HFFc6 (cell line): ENCODE measurements around the gene FAM13C. TPM values are rescaled to one million over a fixed set of nuclear protein-coding genes. Genes with fewer than 3 reads are reported as not detected.

Experiments
- DNase-seq: peaks from one replicate; pipeline ENCODE4 v3.0.0-alpha.2; 2018
- H3K27ac Mint-ChIP-seq: 2 replicates; pipeline ENCODE4 v1.8.0; 2020; ENCODE audit warnings: mild to moderate bottlenecking, mixed read lengths
- H3K27me3 Mint-ChIP-seq: 2 replicates; pipeline ENCODE4 v1.8.0; 2021; ENCODE audit warnings: mild to moderate bottlenecking, moderate library complexity, mixed read lengths; ENCODE audit not compliant: insufficient read depth
- H3K36me3 Mint-ChIP-seq: 2 replicates; pipeline ENCODE4 v1.8.0; 2021; ENCODE audit warnings: low read depth, mixed read lengths
- H3K4me1 Mint-ChIP-seq: 2 replicates; pipeline ENCODE4 v1.8.0; 2020; ENCODE audit warnings: low read depth, mixed read lengths
- H3K4me3 Mint-ChIP-seq: 2 replicates; pipeline ENCODE4 v1.8.0; 2020; ENCODE audit warnings: mild to moderate bottlenecking, moderate library complexity, mixed read lengths
- H3K9me3 Mint-ChIP-seq: 2 replicates; pipeline ENCODE4 v1.8.0; 2020; ENCODE audit warnings: mild to moderate bottlenecking, mixed read lengths
- total RNA-seq, 6 experiments: library from RNA; stranded (reverse); fragmentation: NEBNext Ultra II Directional; extraction: Animal tissue kit (Norgen Biotek cat#: 25700); gene quantifications; 2 replicates in 1 of 6; 3 replicates in 5 of 6; pipeline ENCODE4 v1.2.3, GENCODE V29; 2021
- TF ChIP-seq, protein P1 (sequence below): fragments of 200-600 bp; sonication (generic); IDR thresholded peaks from 2 replicates; pipeline ENCODE4 v1.5.0; 2021; ENCODE audit warnings: antibody characterized with exemption, mild to moderate bottlenecking

Gene FAM13C
- total RNA-seq, 6 experiments from 2014 or later, result not detected

DNA sequence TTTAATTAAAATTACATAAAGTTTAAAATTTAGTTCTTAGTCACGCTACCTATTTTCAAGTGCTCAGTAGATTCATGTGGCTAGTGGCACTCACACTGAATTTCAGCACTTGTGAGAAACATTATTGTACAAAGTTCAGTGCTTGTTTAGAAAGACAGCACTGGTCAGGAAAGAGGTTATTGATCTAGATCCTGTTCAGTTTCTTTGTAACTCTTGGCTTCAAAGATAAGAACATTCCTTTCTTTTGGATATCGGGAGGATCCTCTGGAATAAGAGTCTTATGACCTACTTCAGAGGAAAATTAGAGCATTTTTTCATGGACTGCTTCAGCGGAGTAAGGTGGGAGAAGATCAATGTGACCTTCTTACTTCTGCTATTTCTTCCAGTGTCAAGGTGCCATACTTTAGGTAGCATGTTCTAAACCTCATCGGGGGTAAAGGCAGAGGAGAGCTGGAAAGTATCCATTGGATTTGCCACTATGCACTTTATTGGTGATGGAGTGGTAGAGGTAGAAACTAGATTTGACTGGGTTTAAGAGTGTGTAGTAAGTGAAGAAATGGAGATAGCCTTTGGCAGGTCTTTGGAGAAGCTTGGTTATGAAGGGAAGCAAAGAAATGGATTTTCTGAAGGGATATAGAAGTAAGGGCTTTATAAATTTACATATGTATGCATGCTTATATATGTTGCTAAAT, 146.0 kb downstream of the FAM13C start:
- no peak overlapping the region for H3K27ac Mint-ChIP-seq
- no peak overlapping the region for H3K4me3 Mint-ChIP-seq
- TF ChIP-seq, protein P1, sequence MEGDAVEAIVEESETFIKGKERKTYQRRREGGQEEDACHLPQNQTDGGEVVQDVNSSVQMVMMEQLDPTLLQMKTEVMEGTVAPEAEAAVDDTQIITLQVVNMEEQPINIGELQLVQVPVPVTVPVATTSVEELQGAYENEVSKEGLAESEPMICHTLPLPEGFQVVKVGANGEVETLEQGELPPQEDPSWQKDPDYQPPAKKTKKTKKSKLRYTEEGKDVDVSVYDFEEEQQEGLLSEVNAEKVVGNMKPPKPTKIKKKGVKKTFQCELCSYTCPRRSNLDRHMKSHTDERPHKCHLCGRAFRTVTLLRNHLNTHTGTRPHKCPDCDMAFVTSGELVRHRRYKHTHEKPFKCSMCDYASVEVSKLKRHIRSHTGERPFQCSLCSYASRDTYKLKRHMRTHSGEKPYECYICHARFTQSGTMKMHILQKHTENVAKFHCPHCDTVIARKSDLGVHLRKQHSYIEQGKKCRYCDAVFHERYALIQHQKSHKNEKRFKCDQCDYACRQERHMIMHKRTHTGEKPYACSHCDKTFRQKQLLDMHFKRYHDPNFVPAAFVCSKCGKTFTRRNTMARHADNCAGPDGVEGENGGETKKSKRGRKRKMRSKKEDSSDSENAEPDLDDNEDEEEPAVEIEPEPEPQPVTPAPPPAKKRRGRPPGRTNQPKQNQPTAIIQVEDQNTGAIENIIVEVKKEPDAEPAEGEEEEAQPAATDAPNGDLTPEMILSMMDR, result no peak
- no peaks in the 10 kb centered on the region; the same call in 1 of the 2 replicates for H3K27me3 Mint-ChIP-seq
- H3K4me1 Mint-ChIP-seq, result no peaks in the 10 kb centered on the region
- no peaks in the 10 kb centered on the region for H3K36me3 Mint-ChIP-seq
- DNase-seq, result no peak
- no peaks in the 10 kb centered on the region for H3K9me3 Mint-ChIP-seq

DNA sequence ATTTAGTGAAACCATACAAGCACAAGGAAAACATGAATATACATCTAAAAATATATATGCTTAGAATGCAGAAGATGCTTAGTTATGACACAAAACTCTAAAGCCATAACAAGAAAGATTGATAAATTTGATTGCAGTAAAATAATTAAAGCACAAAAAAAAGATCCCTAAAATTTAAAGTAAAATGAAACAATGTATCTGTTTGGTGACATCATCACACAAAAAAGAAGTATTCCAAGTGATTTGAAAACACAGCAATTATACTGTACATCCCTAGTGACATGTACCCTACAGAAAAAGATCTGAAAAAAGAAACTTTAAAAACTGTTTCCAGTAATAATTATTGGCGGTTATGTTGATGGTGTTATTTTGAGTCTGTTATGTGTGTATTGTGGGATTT, 148.2 kb downstream of the FAM13C start:
- TF ChIP-seq, protein P1, result no peak
- H3K27ac Mint-ChIP-seq, result no peak overlapping the region
- H3K4me3 Mint-ChIP-seq, result no peak overlapping the region
- H3K36me3 Mint-ChIP-seq, result no peaks in the 10 kb centered on the region
- H3K27me3 Mint-ChIP-seq, result no peaks in the 10 kb centered on the region; the same call in 1 of the 2 replicates
- no peaks in the 10 kb centered on the region for H3K4me1 Mint-ChIP-seq
- DNase-seq, result no peak
- H3K9me3 Mint-ChIP-seq, result no peaks in the 10 kb centered on the region

DNA sequence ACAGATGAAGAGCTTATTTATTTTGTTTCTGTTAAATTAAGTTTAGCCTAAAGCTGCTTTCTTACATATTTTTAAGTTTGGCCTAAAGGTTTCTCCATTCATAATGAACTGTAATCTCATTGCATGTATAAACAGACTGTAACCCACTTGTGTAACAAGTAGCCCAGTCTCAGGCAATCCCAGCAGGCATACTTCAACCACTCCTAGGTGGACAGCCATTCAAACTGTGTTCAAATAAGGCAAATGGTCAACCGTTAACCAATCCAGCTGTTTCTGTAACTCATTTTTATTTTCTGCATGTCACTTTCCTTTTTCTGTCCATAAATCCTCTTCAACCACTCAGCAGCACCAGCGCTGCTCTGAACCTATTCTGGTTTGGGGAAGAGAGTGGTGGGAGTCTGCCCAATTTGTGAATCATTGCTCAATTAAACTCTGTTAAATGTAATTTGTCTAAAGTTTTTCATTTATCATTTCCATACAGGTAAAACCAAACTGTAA, 150.0 kb downstream of the FAM13C start:
- DNase-seq, result no peak
- TF ChIP-seq, protein P1, result no peak
- Mint-ChIP-seq H3K27ac (no peak overlapping the region), H3K36me3 (no peaks in the 10 kb centered on the region), H3K4me1 (no peaks in the 10 kb centered on the region), H3K9me3 (no peaks in the 10 kb centered on the region; the same call in 1 of the 2 replicates), H3K4me3 (no peak overlapping the region), H3K27me3 (no peaks in the 10 kb centered on the region; the same call in 1 of the 2 replicates)

DNA sequence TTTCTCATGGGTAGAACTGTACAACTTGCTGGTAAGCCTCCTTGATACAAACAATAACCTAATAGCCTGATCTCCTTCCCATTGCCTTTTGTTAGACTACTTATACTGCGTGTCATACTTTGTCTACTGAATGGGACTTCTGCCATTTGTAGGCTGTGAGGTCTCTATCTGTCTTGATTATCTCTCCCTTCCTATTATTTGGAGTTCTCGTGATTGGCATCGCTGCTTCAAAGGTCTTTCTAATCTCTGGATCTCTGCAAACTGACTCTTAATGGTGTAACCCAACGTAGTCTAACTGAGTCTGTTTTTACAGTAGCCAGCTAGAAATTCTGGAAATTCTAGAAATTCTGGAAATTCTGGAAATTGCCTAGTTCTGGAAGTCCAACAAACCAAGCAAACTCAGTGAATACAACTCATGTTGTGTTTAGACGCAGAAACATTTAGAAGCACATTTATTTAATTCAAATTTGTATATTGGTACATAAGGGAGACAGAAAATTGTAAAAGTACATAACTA, 156.1 kb downstream of the FAM13C start:
- Mint-ChIP-seq H3K27ac (no peak overlapping the region), H3K4me3 (no peak overlapping the region), H3K36me3 (no peaks in the 10 kb centered on the region), H3K9me3 (no peaks in the 10 kb centered on the region; the same call in 1 of the 2 replicates), H3K27me3 (no peaks in the 10 kb centered on the region; the same call in 1 of the 2 replicates), H3K4me1 (no peaks in the 10 kb centered on the region)
- no peak for DNase-seq
- TF ChIP-seq, protein P1, result no peak

Other genes with a start within 250 kb of the FAM13C start
- gene PHYHIPL, start 185.9 kb downstream of the FAM13C start, total RNA-seq, result not detected